GM18498 (cell line): ENCODE measurements around the gene RGSL1.

Experiments
- ATAC-seq: cut with Tn5 transposase; IDR thresholded peaks from one replicate; pipeline ENCODE4 v1.9.1; 2021; ENCODE audit warnings: mild to moderate bottlenecking, moderate library complexity; ENCODE audit not compliant: unreplicated experiment

The RGSL1 gene

DNA sequence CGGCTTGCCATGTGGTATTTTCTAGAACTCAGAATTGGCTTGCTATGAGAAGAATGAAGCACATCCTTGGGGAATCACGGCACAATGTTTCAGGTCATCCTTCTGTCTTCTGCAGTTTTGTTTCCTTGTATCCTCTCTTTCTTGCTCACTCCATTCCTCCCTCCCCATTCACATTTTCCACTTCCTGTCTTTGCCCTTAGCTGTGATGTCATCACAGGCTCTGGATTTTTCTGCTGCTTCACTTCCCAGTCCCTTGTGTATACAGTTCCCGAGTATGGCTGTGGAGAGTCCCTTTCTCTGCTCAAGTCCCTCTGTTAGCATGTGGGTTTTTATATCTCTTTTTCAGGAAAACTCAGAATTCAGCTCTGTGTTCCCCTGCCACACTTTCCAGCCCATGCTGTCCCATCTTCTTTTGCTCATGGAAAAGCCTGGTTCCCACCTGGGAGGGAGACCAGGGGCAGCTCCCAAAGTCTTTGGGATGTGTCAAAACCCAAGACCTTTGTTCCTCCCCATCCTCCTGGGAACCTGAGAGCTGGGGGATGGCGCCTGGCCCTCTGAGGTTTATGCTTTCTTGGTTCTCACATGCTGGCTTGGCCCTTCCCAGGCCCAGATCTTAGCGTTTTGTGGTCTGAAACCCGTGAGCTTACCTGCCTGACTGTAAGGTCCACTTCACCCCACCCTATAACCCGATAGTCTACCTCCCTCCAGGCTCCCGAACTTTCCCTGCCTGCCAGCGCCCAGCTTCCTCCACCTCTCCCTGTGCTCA lies 159.1 kb downstream of the RGSL1 start:
- ATAC-seq: no peak
